ENCODE results near the gene SLC35E1. TPM values are rescaled to one million over a fixed set of nuclear protein-coding genes. Genes with fewer than 3 reads are reported as not detected.
"Not testable (repeated sequence)": the region's sequence is repeated elsewhere in the genome, so short reads cannot be mapped to it uniquely, and the experiment has no call there.

Gene SLC35E1
- polyA plus RNA-seq, 1 donor (not counting 4 experiments of a cell fraction or from before 2014, with no cell fraction given), result 30.3 TPM

DNA sequence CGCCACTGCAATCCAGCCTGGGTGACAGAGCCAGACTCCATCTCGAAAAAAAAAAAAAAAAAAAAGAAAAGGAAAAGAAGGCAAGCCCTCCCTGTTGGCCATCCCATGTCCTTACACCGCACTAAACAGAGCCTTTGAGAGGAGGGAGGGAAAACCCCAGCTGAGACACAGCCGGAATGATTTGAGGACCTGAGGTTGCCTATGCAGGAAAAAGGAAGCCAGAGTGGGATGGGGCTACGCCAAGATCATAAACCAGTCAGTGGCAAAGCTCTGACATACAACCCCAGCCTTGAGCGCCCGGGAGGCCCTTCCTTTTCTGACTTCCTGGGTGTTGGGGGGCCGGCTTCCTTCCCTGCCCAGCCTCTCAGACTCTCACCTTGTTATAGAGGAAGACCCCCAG is 17.4 kb downstream of the SLC35E1 start:
- Histone ChIP-seq H2AFZ (ENCODE audit: control insufficient read depth, low read length) (no peak overlapping the region), H4K20me1 (ENCODE audit: control insufficient read depth, extremely low read depth, insufficient read depth, low read length) (no peaks in the 10 kb centered on the region), H3K4me3 (ENCODE audit: control insufficient read depth in 2 of 3, extremely low read depth in 1 of 3, insufficient read depth in 2 of 3, low read depth in 1 of 3, low read length in 3 of 3) (no peak overlapping the region), H3K79me2 (ENCODE audit: control insufficient read depth, insufficient read depth, low read length) (peaks cover 4% of the 10 kb centered on the region), H3K9ac (ENCODE audit: control insufficient read depth, extremely low read depth, insufficient read depth, low read length) (no peak overlapping the region), H3K9me1 (ENCODE audit: control insufficient read depth, extremely low read depth, insufficient read depth, low read length) (peaks cover 2% of the 10 kb centered on the region), H3K27ac (ENCODE audit: control insufficient read depth, insufficient read depth, low read length) (no peak overlapping the region), H3K9me3 (ENCODE audit: control insufficient read depth, low read depth, low read length) (no peaks in the 10 kb centered on the region), H3K27me3 (ENCODE audit: control insufficient read depth, extremely low read depth, insufficient read depth, low read length) (no peaks in the 10 kb centered on the region), H3K4me1 (ENCODE audit: control insufficient read depth, extremely low read depth, insufficient read depth, low read length) (peaks cover under 1% of the 10 kb centered on the region), H3K4me2 (ENCODE audit: control insufficient read depth, extremely low read depth, insufficient read depth, low read depth, low read length) (no peak overlapping the region), H3K36me3 (ENCODE audit: control insufficient read depth in 2 of 2, extremely low read depth in 1 of 2, insufficient read depth in 2 of 2, low read length in 2 of 2) (peaks cover 21 to 32% of the 10 kb centered on the region in 2 experiments)
- FAIRE-seq (no peak), DNase-seq (ENCODE audit: low read depth, low spot score) (no peak)
- dilution Hi-C loops (cut with MboI; ENCODE audit: extremely low pct_ligation_motif_present, low sequenced_read_pairs), result no loop called here
- TF ChIP-seq, protein P1, sequence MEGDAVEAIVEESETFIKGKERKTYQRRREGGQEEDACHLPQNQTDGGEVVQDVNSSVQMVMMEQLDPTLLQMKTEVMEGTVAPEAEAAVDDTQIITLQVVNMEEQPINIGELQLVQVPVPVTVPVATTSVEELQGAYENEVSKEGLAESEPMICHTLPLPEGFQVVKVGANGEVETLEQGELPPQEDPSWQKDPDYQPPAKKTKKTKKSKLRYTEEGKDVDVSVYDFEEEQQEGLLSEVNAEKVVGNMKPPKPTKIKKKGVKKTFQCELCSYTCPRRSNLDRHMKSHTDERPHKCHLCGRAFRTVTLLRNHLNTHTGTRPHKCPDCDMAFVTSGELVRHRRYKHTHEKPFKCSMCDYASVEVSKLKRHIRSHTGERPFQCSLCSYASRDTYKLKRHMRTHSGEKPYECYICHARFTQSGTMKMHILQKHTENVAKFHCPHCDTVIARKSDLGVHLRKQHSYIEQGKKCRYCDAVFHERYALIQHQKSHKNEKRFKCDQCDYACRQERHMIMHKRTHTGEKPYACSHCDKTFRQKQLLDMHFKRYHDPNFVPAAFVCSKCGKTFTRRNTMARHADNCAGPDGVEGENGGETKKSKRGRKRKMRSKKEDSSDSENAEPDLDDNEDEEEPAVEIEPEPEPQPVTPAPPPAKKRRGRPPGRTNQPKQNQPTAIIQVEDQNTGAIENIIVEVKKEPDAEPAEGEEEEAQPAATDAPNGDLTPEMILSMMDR (optimal IDR thresholded peaks at IDR 0.05 in 1 of 3, IDR thresholded peaks at IDR 0.05 in 1 of 3, conservative IDR thresholded peaks at IDR 0.05 in 1 of 3; ENCODE audit: extremely low read depth in 1 of 3, insufficient read depth in 2 of 3, low read length in 3 of 3), result no peak
- TF ChIP-seq EZH2 (IDR thresholded peaks at IDR 0.05; ENCODE audit: low read length), result no peak

DNA sequence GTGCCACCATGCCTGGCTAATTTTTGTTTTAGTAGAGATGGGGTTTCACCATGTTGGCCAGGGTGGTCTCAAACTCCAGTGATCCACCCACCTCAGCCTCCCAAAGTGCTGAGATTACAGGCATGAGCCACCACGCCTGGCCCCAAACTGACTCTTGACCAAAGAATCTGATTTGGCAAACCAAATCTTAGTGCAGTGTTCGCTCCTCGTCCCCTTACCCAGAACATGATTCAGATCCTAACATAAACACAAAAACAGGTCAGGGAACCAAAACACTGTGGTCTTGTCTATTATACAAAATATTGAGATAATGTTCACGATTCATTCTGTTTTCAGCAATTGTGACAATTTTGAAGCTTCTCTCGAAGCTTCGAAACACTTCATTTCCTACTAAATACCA is 20.3 kb downstream of the SLC35E1 start:
- dilution Hi-C loops (cut with MboI; ENCODE audit: extremely low pct_ligation_motif_present, low sequenced_read_pairs); DNase-seq (ENCODE audit: low read depth, low spot score); H3K27ac ChIP-seq (ENCODE audit: control insufficient read depth, insufficient read depth, low read length); H3K79me2 ChIP-seq (ENCODE audit: control insufficient read depth, insufficient read depth, low read length); H3K9me3 ChIP-seq (ENCODE audit: control insufficient read depth, low read depth, low read length); H3K9ac ChIP-seq (ENCODE audit: control insufficient read depth, extremely low read depth, insufficient read depth, low read length); H3K4me3 ChIP-seq (ENCODE audit: control insufficient read depth in 2 of 3, extremely low read depth in 1 of 3, insufficient read depth in 2 of 3, low read depth in 1 of 3, low read length in 3 of 3); FAIRE-seq; H3K27me3 ChIP-seq (ENCODE audit: control insufficient read depth, extremely low read depth, insufficient read depth, low read length); H3K9me1 ChIP-seq (ENCODE audit: control insufficient read depth, extremely low read depth, insufficient read depth, low read length); H3K4me2 ChIP-seq (ENCODE audit: control insufficient read depth, extremely low read depth, insufficient read depth, low read depth, low read length); H2AFZ ChIP-seq (ENCODE audit: control insufficient read depth, low read length); H4K20me1 ChIP-seq (ENCODE audit: control insufficient read depth, extremely low read depth, insufficient read depth, low read length): not testable (repeated sequence)
- H3K4me1 ChIP-seq (ENCODE audit: control insufficient read depth, extremely low read depth, insufficient read depth, low read length), result peaks cover 15% of the 10 kb centered on the region
- H3K36me3 ChIP-seq (ENCODE audit: control insufficient read depth in 2 of 2, extremely low read depth in 1 of 2, insufficient read depth in 2 of 2, low read length in 2 of 2), result peaks cover 20 to 26% of the 10 kb centered on the region in 2 experiments

DNA sequence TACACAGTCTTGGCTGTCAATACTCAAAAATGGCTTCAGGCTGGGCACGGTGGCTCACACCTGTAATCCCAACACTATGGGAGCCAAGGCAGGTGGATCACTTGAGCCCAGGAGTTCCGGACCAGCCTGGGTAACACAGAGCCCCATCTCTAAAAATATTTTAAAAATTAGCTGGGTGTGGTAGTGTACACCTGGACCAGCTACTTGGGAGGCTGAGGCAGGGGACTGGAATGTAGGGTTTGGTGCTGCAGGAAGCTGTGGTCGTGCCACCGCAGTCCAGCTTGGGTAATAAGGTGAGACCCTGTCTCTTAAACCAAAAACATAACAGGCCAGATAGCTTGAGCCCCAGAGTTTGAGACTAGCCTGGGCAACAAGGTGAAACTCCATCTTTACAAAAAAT is 23.3 kb downstream of the SLC35E1 start:
- H3K4me2 ChIP-seq (ENCODE audit: control insufficient read depth, extremely low read depth, insufficient read depth, low read depth, low read length), result peak overlapping the region; percentile 17
- peak; percentile 61 for DNase-seq (ENCODE audit: low read depth, low spot score)
- peaks cover 15% of the 10 kb centered on the region for H3K4me1 ChIP-seq (ENCODE audit: control insufficient read depth, extremely low read depth, insufficient read depth, low read length)
- FAIRE-seq, result no peak
- TF ChIP-seq, protein P1 (optimal IDR thresholded peaks at IDR 0.05 in 1 of 3, IDR thresholded peaks at IDR 0.05 in 1 of 3, conservative IDR thresholded peaks at IDR 0.05 in 1 of 3; ENCODE audit: extremely low read depth in 1 of 3, insufficient read depth in 2 of 3, low read length in 3 of 3), result no peak
- TF ChIP-seq EZH2 (IDR thresholded peaks at IDR 0.05; ENCODE audit: low read length), result no peak
- peak overlapping the region; percentile 45 for H3K27ac ChIP-seq (ENCODE audit: control insufficient read depth, insufficient read depth, low read length)
- no peaks in the 10 kb centered on the region for H3K27me3 ChIP-seq (ENCODE audit: control insufficient read depth, extremely low read depth, insufficient read depth, low read length)
- dilution Hi-C loops (cut with MboI; ENCODE audit: extremely low pct_ligation_motif_present, low sequenced_read_pairs), result no loop called here
- no peaks in the 10 kb centered on the region for H4K20me1 ChIP-seq (ENCODE audit: control insufficient read depth, extremely low read depth, insufficient read depth, low read length)
- H3K9me3 ChIP-seq (ENCODE audit: control insufficient read depth, low read depth, low read length), result no peaks in the 10 kb centered on the region
- peaks cover 10% of the 10 kb centered on the region for H3K79me2 ChIP-seq (ENCODE audit: control insufficient read depth, insufficient read depth, low read length)
- H3K9ac ChIP-seq (ENCODE audit: control insufficient read depth, extremely low read depth, insufficient read depth, low read length), result no peak overlapping the region
- no peaks in the 10 kb centered on the region for H3K9me1 ChIP-seq (ENCODE audit: control insufficient read depth, extremely low read depth, insufficient read depth, low read length)
- peaks cover 5 to 12% of the 10 kb centered on the region in 2 experiments for H3K36me3 ChIP-seq (ENCODE audit: control insufficient read depth in 2 of 2, extremely low read depth in 1 of 2, insufficient read depth in 2 of 2, low read length in 2 of 2)
- H3K4me3 ChIP-seq (ENCODE audit: control insufficient read depth in 2 of 3, extremely low read depth in 1 of 3, insufficient read depth in 2 of 3, low read depth in 1 of 3, low read length in 3 of 3), result no peak overlapping the region
- no peak overlapping the region for H2AFZ ChIP-seq (ENCODE audit: control insufficient read depth, low read length)

Data from keratinocyte (primary cell).